ENCODE measurements around the gene KHDC1.
"Not testable (repeated sequence)": the region's sequence is repeated elsewhere in the genome, so short reads cannot be mapped to it uniquely, and the experiment has no call there.

KHDC1 gene, protein sequence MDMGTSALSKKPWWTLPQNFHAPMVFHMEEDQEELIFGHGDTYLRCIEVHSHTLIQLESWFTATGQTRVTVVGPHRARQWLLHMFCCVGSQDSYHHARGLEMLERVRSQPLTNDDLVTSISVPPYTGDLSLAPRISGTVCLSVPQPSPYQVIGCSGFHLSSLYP

DNA sequence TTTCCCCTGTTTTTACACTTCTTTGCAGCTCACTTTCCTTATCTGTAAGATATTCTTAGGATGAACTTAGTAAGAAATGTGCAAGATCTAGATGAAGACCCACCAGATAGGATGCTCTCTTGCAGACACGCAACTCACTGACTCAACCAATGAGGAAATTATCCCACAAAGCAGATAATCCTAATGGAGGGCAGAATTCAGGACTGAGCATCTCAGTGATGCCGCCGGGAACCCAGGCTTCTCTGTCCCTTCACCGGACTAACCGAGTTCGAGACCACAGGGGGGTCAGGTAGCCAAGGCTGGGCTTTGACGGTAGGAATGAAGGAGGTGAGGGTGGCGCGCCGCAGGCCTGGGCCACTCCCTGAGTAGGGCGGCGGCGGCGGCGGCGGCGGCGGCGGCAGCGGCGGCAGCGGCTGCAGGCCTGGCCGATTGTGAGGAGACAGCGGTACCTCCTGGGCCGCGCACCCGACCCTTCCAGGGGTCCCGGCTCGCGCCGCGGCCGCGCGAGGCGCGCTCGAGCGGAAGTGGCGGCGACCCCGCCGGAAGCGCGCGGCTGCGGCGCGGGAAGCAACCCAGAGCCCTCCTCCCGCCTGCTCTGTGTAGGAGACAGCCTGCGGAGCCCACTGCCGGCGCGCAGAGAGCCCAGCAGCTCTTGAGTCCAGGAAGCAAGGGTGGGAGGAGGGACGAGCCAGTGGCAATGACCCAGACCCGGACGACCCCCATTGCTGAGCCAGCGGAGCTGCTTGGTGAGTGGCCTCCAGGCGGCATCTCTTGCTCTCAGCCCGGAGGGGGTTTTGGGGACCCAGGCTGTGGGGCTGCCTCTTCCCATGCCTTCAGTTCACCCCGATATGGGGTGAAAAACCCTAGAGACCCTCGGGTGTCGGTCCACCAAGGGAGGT, at the start of gene KHDC1:
Gene KHDC1, minus strand, starts transcription at position 526 of the 899 bp plus-strand sequence. CDS start 20,679 bp downstream, outside the sequence.
- DNase-seq: peak; percentile 75

GRCh38 chr6:73310503-73310845, 47.5 kb upstream of the KHDC1 start:
- not testable (repeated sequence) for DNase-seq

GRCh38 chr6:73309785-73310502, 46.9 kb upstream of the KHDC1 start:
- DNase-seq: peak; percentile 19

DNA sequence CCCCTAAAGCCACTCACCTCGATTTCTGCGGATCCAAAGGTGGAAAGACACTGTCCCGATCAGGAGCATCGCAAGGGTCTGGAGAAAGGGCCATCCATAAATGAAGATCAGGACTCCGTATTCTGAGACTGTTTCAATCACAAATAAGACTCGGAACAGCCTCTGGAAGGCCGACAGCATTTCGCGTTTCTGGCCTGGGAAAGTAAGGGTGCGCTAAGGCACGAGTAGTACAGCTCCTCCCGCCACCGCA, 46.5 kb upstream of the KHDC1 start:
- DNase-seq: no peak

- no peak for DNase-seq
Observed at GRCh38 chr6:73308712-73309534, 45.9 kb upstream of the KHDC1 start.

GRCh38 chr6:73303773-73304172, 40.8 kb upstream of the KHDC1 start:
- not testable (repeated sequence) for DNase-seq

- no peak for DNase-seq
Observed at GRCh38 chr6:73302339-73302738, 39.3 kb upstream of the KHDC1 start.

- no peak for DNase-seq
Observed at GRCh38 chr6:73299151-73299971, 36.4 kb upstream of the KHDC1 start.

DNA sequence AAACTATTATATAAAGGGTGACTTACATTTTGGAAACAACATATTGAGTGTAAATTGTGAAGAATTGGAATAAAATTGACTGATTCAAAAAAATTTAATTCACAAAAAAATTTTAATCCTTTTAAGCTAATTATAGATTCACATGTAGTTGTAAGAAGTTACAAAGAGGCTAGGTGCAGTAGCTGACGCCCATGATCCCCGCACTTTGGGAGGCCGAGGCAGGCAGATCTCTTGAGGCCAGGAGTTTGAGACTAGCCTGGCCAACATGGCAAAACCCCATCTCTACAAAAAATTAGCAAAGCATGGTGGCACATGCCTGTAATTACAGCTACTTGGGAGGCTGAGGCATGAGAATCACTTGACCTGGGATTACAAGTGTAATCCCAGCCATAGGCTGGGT, 30.3 kb upstream of the KHDC1 start:
- no peak for DNase-seq

DNA sequence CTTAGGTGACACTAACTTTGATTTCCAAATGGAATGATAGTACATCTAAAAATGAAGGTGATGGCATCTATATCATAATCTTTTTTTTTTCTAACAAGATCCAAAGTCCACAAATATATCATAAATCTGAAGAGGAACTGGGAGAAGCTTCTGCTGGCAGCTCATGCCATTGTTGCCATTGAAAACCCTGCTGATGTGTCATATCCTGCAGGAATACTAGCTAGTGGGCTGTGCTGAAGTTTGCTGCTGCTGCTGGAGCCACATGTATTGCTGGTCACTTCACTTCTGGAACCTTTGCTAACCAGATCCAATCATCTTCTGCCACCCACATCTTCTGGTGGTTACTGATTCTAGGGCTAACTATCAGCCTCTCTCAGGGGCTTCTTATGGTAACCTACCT, 27.4 kb upstream of the KHDC1 start:
- no peak for DNase-seq

DNA sequence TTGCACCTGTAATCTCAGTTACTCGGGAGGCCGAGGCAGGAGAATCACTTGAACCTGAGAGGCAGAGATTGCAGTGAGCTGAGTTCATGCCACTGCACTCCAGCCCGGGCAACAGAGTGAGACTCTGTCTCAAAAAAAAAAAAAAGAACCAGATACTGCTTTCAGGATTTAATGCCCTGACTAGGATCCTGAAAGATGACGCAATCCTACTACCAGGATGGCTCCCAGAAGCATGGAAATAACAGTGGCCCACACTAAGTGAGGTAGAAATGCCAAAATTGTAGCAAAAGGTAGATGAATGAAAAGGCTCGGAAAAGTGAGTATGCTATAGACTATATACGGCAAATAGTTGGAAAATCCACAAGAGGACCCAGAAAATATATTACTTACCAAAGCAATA, 23.8 kb upstream of the KHDC1 start:
- DNase-seq: no peak

GRCh38 chr6:73285674-73286283, 22.8 kb upstream of the KHDC1 start:
- DNase-seq: no peak

- DNase-seq: no peak
Observed at GRCh38 chr6:73282871-73283270, 19.9 kb upstream of the KHDC1 start.

DNA sequence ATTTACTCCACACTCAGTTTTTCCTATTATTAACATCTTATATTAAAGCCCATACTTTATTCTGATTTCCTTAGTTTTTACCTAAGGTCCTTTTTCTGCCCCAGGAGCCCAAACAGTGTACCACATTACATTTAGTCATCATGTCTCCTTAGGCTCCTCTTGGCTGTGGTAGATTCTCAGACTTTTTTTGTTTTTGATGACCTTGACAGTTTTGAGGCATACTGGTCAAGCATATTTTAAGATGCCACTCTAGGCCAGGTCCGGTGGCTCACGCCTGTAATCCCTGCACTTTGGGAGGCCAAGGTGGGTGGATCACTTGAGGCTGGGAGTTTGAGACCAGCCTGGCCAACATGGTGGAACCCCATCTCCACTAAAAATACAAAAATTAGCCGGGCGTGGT, 18.7 kb upstream of the KHDC1 start:
- not testable (repeated sequence) for DNase-seq

- not testable (repeated sequence) for DNase-seq
Observed at GRCh38 chr6:73269296-73269695, 6.3 kb upstream of the KHDC1 start.

DNA sequence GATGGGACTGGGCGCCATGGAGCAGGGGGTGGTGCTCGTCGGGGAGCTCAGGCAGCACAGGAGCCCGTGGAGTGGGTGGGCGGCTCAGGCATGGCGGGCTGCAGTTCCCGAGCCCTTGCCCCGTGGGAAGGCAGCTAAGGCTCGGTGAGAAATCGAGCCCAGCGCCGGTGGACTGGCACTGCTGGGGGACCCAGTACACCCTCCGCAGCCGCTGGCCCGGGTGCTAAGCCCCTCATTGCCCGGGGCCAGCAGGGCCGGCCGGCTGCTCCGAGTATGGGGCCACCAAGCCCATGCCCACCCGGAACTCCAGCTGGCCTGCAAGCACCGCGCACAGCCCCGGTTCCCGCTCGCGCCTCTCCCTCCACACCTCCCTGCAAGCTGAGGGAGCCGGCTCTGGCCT, 5.9 kb upstream of the KHDC1 start:
- DNase-seq: not testable (repeated sequence)

DNA sequence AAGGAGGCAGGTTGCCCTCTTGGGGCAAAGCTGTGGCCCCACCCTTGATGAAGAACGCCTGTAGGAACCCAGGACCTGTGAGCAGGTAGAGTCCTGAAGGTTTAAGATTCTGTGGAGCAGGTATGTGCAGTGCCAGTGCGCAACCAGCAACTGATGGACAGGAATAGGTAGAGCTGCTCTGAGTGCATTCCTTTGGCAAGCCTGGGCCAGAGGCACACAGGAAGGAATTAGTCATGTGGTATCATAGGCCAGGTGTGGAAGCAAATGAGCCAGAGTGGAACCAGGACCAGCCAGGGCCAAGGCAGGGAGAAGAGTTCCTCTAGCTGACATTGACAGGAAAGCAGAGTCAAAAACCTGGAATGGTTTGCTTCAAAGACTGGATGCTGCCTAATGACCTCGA, 1.4 kb upstream of the KHDC1 start:
- no peak for DNase-seq

DNA sequence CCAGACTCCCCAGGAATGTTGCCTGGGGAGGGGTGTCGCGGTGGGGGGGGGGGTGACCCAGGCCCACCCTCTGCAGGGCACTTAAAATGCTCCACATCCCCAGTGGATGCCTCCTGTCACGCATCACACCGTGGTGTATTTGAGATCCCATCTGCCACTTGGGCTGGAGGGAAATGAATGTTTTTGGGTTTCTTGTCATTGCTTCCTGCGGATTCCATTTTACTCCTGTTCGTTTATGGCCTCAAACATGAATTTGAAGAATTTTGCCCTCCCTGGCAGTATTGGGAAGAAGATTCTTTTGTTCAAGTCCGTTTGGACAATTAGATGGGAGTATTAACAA, 544 bp upstream of the KHDC1 start:
- DNase-seq: no peak

DNA sequence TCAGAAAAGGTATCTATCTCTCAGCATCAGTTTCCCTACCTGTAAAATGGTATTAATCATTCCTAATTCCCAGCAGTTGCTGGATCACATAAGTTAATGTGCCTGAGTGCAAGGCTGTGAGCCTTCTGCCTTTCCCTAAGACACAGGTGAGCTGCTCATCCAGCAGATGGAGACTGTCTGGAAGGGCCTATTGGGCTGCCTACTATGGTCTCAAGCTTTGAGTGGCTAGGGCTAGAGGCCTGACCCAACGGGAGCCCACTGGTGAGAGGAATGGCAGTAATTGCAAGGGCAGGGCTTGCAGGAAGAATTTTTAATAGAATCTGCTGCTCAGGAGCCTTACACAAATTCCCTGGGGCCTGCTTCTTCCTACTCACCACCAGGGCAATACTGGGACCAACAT, 4.3 kb downstream of the KHDC1 start:
- no peak for DNase-seq

- DNase-seq: not testable (repeated sequence)
Observed at GRCh38 chr6:73254323-73254722, 8.7 kb downstream of the KHDC1 start.

DNA sequence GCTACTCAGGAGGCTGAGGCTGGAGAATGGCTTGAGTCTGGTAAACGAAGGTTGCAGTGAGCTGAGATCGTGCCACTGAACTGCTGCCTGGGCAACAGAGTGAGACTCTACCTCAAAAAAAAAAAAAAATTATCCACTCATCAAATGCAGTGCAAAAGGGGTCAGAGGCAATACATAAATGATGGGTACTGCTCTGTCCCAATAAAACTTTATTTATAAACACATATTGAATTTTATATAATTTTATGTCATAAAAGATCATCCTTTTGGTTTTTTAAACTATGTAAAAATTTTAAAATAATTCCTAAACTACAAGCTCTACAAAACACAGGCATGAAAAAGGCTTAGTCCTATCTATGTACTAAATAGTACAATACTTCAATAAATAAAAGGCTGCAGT, 10.3 kb downstream of the KHDC1 start:
- DNase-seq: no peak

GRCh38 chr6:73250016-73250415, 13.0 kb downstream of the KHDC1 start:
- no peak for DNase-seq
